ENCODE data around the gene PDS5B.

GRCh38 chr13:32639502-32640105 lies 53.4 kb downstream of the PDS5B start:
- TF ChIP-seq CTCF (IDR thresholded peaks at IDR 0.05) (peak; percentile 71 to 77 (median 75)), POLR2A (IDR thresholded peaks at IDR 0.05) (no peak), EP300 (IDR thresholded peaks at IDR 0.05) (no peak)

All from tibial nerve (tissue), 4 donors.